HepG2 (cell line): ENCODE data around the gene NELFB. TPM values are rescaled to one million over a fixed set of nuclear protein-coding genes. Genes with fewer than 3 reads are reported as not detected.
A peak's percentile ranks its signal among the peaks of the same experiment; 100 is the strongest.

ENCODE experiments used
- ATAC-seq: fragments of 200-7000 bp; cut with Tn5 transposase; 3 replicates; pipeline ENCODE4 v1.9.1; 2020; ENCODE audit warnings: mild to moderate bottlenecking, moderate library complexity
- BruUV-seq: library from RNA; stranded (reverse); fragments of 400-500 nt; replicated peaks from 2 replicates; lab custom pipeline; 2021; lab: Mats Ljungman, UMichigan
- CTCF ChIA-PET: fragments of 300-600 bp; formaldehyde crosslinking; extraction: SDS; loops from one replicate; lab custom pipeline; 2021; ENCODE audit warnings: low total read pairs, inconsistent platforms, low intra/inter-chr PET ratio; lab: Yijun Ruan, JAX
- POLR2A ChIA-PET: fragments of 350-600 bp; sonication (Branson Sonifier 250); formaldehyde crosslinking; loops from one replicate; lab custom pipeline; 2020; ENCODE audit warnings: antibody characterized with exemption, inconsistent platforms; lab: Yijun Ruan, JAX
- DNase-seq: peaks from one replicate; pipeline ENCODE4 v3.0.0-alpha.2; 2015; ENCODE audit warnings: low spot score
- FAIRE-seq: peaks from 3 replicates; lab custom pipeline; 2011; peaks lifted over from hg19 to GRCh38; lab: Jason Lieb, UNC
- H2AFZ ChIP-seq: one replicate; pipeline ENCODE4 v1.6.1; 2011; ENCODE audit warnings: low read length, inconsistent platforms
- H3K27ac ChIP-seq: fragments of 300-600 bp; 3 replicates; pipeline ENCODE4 v1.8.0; 2011; ENCODE audit warnings: mixed run types, mild to moderate bottlenecking, mixed read lengths, low read length, inconsistent platforms; ENCODE audit not compliant: insufficient read depth; ENCODE audit errors: extremely low read length
- H3K27me3 ChIP-seq, 2 experiments: fragments of 200-600 bp in 1 of 2; 2 replicates in 1 of 2; 3 replicates in 1 of 2; pipeline versions ENCODE4 v1.6.0 to v1.8.0; 2011; ENCODE audit warnings: low read length in 2 of 2, mild to moderate bottlenecking in 2 of 2, moderate library complexity in 2 of 2, inconsistent platforms in 1 of 2; ENCODE audit not compliant: insufficient read depth in 2 of 2, control insufficient read depth in 1 of 2
- H3K36me3 ChIP-seq, 2 experiments: fragments of 200-600 bp in 1 of 2; replicated peaks in 1 of 2; 2 replicates in 1 of 2; 3 replicates in 1 of 2; pipeline versions ENCODE4 v1.5.1 to v1.8.0; 2011; ENCODE audit warnings: low read length in 2 of 2, inconsistent platforms in 1 of 2; ENCODE audit not compliant: insufficient read depth in 2 of 2, control insufficient read depth in 1 of 2
- H3K4me1 ChIP-seq: 2 replicates; pipeline ENCODE4 v1.5.1; 2012; ENCODE audit warnings: low read length, inconsistent platforms; ENCODE audit not compliant: insufficient read depth
- H3K4me2 ChIP-seq: 2 replicates; pipeline ENCODE4 v1.6.0; 2011; ENCODE audit warnings: low read depth, low read length, inconsistent platforms
- H3K4me3 ChIP-seq, 3 experiments: fragments of 200-600 bp in 1 of 3; sonication (generic), shearing (Covaris generic) in 1 of 3; replicated peaks in 1 of 3; 2 replicates each; pipeline ENCODE4 v1.5.1; 2011 to 2016; ENCODE audit warnings: low read length in 3 of 3, inconsistent platforms in 2 of 3, low read depth in 2 of 3, mild to moderate bottlenecking in 2 of 3, control low read depth in 1 of 3, mixed read lengths in 1 of 3; ENCODE audit not compliant: insufficient read depth in 1 of 3
- H3K79me2 ChIP-seq: one replicate; pipeline ENCODE4 v1.6.1; 2011; ENCODE audit warnings: low read length, inconsistent platforms; ENCODE audit not compliant: insufficient read depth
- H3K9ac ChIP-seq: 2 replicates; pipeline ENCODE4 v1.6.0; 2011; ENCODE audit warnings: mild to moderate bottlenecking, low read depth, low read length, inconsistent platforms; ENCODE audit not compliant: insufficient read depth
- H3K9me3 ChIP-seq: 2 replicates; pipeline ENCODE4 v1.5.1; 2012; ENCODE audit warnings: mild to moderate bottlenecking, low read length
- H4K20me1 ChIP-seq: 2 replicates; pipeline ENCODE4 v1.6.0; 2011; ENCODE audit warnings: inconsistent platforms, mild to moderate bottlenecking, low read length, moderate library complexity; ENCODE audit not compliant: insufficient read depth
- AGO2 ChIP-seq: fragments of 200-400 bp; formaldehyde crosslinking; optimal IDR thresholded peaks from 2 replicates; pipeline ENCODE3; 2017; ENCODE audit warnings: mild to moderate bottlenecking, low read depth, low read length, moderate library complexity
- HNF4A ChIP-seq: sonication (generic); formaldehyde crosslinking; IDR thresholded peaks from 2 replicates; pipeline ENCODE4 v1.4.0; 2020; ENCODE audit warnings: missing genetic modification reagents
- RBFOX2 ChIP-seq: fragments of 200-400 bp; formaldehyde crosslinking; IDR thresholded peaks from 2 replicates; pipeline ENCODE4 v1.6.1; 2017; ENCODE audit warnings: low read depth, mild to moderate bottlenecking, low read length
- ZFY ChIP-seq: sonication (generic); formaldehyde crosslinking; IDR thresholded peaks from 2 replicates; pipeline ENCODE4 v1.4.0; 2020; ENCODE audit warnings: missing genetic modification reagents
- ZNF143 ChIP-seq: sonication (generic); formaldehyde crosslinking; IDR thresholded peaks from 2 replicates; pipeline ENCODE4 v1.4.0; 2020; ENCODE audit warnings: missing genetic modification reagents
- ZNF768 ChIP-seq: sonication (generic); formaldehyde crosslinking; IDR thresholded peaks from 2 replicates; pipeline ENCODE4 v1.4.0; 2020; ENCODE audit warnings: missing genetic modification reagents
- ZNF776 ChIP-seq: sonication (generic); formaldehyde crosslinking; IDR thresholded peaks from 2 replicates; pipeline ENCODE4 v1.4.0; 2020; ENCODE audit warnings: mild to moderate bottlenecking, missing genetic modification reagents
- WGBS: methylation state at CpG from one replicate; pipeline ENCODE4 v1.1.6; 2017; ENCODE audit warnings: low lambda C conversion rate; 5-methylcytosine and 5-hydroxymethylcytosine counted together
- in situ Hi-C: cut with HindIII; loops from 2 replicates; pipeline ENCODE4 v1.10.0; 2017; ENCODE audit warnings: low pct_unique_long_range_greater_than_20kb; ENCODE audit not compliant: extremely low pct_ligation_motif_present
- intact Hi-C: fragments of 100-400 bp; cut with micrococcal nuclease; formaldehyde crosslinking; loops from one replicate; pipeline ENCODE4 v1.10.0; 2022; ENCODE audit not compliant: unreplicated experiment
- polyA plus RNA-seq, 8 experiments: library from polyadenylated mRNA; depleted of rRNA in 3 of 8; stranded (reverse) in 7 of 8; unstranded in 1 of 8; fragments of >200 nt; fragmentation: Illumina TruSeq in 4 of 8; extraction: Trizol in 4 of 8; gene quantifications; 2 replicates each; pipeline versions ENCODE4 v1.2.1 to v1.2.3, GENCODE V29; 2011 to 2016; ENCODE audit warnings: low read depth in 4 of 8, missing spikeins in 1 of 8, mixed read lengths in 1 of 8; ENCODE audit not compliant: insufficient read depth in 1 of 8
- total RNA-seq, 5 experiments: library from RNA; depleted of rRNA; stranded (reverse); fragments of >200 nt; fragmentation: Illumina TruSeq; extraction: Trizol; gene quantifications; 2 replicates each; pipeline ENCODE4 v1.2.3, GENCODE V29; 2016; ENCODE audit warnings: low read depth in 1 of 5
- TF ChIP-seq, protein P1 (sequence below): sonication (generic); formaldehyde crosslinking; IDR thresholded peaks from 2 replicates; pipeline ENCODE4 v1.5.0; 2020; ENCODE audit warnings: missing genetic modification reagents, mild to moderate bottlenecking, borderline replicate concordance
- TF ChIP-seq, protein P2 (sequence below): sonication (generic); formaldehyde crosslinking; IDR thresholded peaks from 2 replicates; pipeline ENCODE4 v1.8.1; 2022; ENCODE audit warnings: low read depth, mild to moderate bottlenecking, missing genetic modification reagents

The NELFB gene
- total and polyA plus RNA-seq, 2 of the 13 experiments (the other 11 are each of a cell fraction or from before 2014, with no cell fraction given): 26.5 to 45.8 TPM

DNA sequence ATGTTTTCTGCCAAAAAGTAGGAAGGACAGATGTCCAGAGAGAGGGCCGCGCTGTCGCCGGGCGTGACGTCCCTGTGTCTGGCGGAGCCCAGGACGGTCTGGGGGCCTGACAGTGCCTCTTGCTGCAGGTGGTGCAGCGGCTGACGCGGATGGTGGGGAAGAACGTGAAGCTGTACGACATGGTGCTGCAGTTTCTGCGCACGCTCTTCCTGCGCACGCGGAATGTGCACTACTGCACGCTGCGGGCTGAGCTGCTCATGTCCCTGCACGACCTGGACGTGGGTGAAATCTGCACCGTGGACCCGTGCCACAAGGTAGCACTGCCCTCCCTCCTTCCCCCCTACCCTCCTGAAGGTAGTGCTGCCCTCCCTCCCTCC is 7.8 kb downstream of the NELFB start:
- WGBS: 91% methylated on average over 22 of the region's 24 CpGs
- ChIA-PET POLR2A (interaction anchor here (2.7 to 14.2 kb wide), 2 partner anchors 14 to 20 kb away, joined by 18 to 317 read pairs; partner anchors contain the start of genes TOR4A and TUBB4B), CTCF (interaction anchor here (0.9 to 2.1 kb wide), 2 partner anchors 26 to 74 kb away, joined by 3 to 13 read pairs; partner anchors contain the start of genes ANAPC2 and SSNA1)

DNA sequence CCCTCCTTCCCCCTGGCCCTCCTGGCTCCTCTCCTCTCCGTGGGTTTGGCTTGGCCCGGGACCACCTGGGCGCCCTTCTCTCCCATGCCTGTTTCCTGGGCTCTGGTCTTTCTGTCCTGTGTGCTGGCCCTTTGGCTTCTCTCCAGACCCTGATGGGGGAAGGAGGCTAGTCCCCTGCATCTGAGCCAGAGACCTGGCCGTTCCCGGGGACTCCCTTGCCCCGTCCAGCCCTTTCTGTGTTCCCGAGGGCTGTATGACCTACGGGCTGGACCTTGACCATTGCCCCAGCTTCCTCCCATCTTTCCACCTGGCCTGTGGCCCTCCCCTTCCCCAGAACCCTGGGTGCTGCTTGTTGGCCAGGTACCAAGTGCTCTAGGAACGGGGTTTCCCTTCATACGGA is 8.4 kb downstream of the NELFB start:
- Histone ChIP-seq H3K4me3 (no peak overlapping the region), H3K36me3 (peaks cover 9 to 16% of the 10 kb centered on the region in 2 experiments; a peak in 4 of 5 replicates), H3K9me3 (no peaks in the 10 kb centered on the region), H2AFZ (no peak overlapping the region), H3K27ac (no peak overlapping the region), H4K20me1 (no peaks in the 10 kb centered on the region; the same call in 1 of the 2 replicates), H3K4me1 (peaks cover 14% of the 10 kb centered on the region), H3K79me2 (no peaks in the 10 kb centered on the region), H3K4me2 (no peak overlapping the region), H3K9ac (no peak overlapping the region), H3K27me3 (no peaks in the 10 kb centered on the region)
- DNase-seq (no peak), FAIRE-seq (no peak), ATAC-seq (no peak)
- ChIA-PET CTCF (interaction anchor here (2.1 kb wide), 1 partner anchor 27 kb away, joined by 13 read pairs; no protein-coding TSS in a partner anchor), POLR2A (interaction anchor here (0.9 kb wide), 1 partner anchor 22 kb away, joined by 4 read pairs; the partner anchor contains the start of gene TUBB4B)
- in situ Hi-C loops: no loop called here
- WGBS: 68% methylated on average over 10 of the region's 10 CpGs
- TF ChIP-seq HNF4A (CRISPR knock-in tag) (0 out of 2 replicates have a peak, but pooled peaks have one; percentile 32), ZNF776 (no peak), ZFY (CRISPR knock-in tag) (no peak), ZNF143 (CRISPR knock-in tag) (no peak)
- TF ChIP-seq, protein P1, sequence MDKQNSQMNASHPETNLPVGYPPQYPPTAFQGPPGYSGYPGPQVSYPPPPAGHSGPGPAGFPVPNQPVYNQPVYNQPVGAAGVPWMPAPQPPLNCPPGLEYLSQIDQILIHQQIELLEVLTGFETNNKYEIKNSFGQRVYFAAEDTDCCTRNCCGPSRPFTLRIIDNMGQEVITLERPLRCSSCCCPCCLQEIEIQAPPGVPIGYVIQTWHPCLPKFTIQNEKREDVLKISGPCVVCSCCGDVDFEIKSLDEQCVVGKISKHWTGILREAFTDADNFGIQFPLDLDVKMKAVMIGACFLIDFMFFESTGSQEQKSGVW (CRISPR knock-in tag): no peak
- no TSS peak for BruUV-seq
- intact Hi-C loops: no loop called here

More for the DNA sequence above, 7.8 kb downstream of the NELFB start:
- H3K4me2 ChIP-seq: no peak overlapping the region
- no peak overlapping the region for H3K27ac ChIP-seq
- no peaks in the 10 kb centered on the region for H3K79me2 ChIP-seq
- DNase-seq (no peak), ATAC-seq (no peak), FAIRE-seq (no peak)
- no peak overlapping the region for H2AFZ ChIP-seq
- in situ Hi-C loops: no loop called here
- H3K9ac ChIP-seq: no peak overlapping the region
- H3K36me3 ChIP-seq: peaks cover 13 to 20% of the 10 kb centered on the region in 2 experiments; a peak in 4 of 5 replicates
- H3K4me3 ChIP-seq: no peak overlapping the region
- intact Hi-C loops: no loop called here
- no peaks in the 10 kb centered on the region; the same call in 1 of the 2 replicates for H4K20me1 ChIP-seq
- H3K4me1 ChIP-seq: peaks cover 8% of the 10 kb centered on the region
- no TSS peak for BruUV-seq
- peak; percentile 17; the same call in 1 of the 2 replicates for TF ChIP-seq ZNF768 (CRISPR knock-in tag)
- TF ChIP-seq, protein P2, sequence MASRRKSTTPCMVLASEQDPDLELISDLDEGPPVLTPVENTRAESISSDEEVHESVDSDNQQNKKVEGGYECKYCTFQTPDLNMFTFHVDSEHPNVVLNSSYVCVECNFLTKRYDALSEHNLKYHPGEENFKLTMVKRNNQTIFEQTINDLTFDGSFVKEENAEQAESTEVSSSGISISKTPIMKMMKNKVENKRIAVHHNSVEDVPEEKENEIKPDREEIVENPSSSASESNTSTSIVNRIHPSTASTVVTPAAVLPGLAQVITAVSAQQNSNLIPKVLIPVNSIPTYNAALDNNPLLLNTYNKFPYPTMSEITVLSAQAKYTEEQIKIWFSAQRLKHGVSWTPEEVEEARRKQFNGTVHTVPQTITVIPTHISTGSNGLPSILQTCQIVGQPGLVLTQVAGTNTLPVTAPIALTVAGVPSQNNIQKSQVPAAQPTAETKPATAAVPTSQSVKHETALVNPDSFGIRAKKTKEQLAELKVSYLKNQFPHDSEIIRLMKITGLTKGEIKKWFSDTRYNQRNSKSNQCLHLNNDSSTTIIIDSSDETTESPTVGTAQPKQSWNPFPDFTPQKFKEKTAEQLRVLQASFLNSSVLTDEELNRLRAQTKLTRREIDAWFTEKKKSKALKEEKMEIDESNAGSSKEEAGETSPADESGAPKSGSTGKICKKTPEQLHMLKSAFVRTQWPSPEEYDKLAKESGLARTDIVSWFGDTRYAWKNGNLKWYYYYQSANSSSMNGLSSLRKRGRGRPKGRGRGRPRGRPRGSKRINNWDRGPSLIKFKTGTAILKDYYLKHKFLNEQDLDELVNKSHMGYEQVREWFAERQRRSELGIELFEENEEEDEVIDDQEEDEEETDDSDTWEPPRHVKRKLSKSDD (CRISPR knock-in tag): no peak
- TF ChIP-seq AGO2: peak; percentile 85
- peak; percentile 64; the same call in 1 of the 2 replicates for TF ChIP-seq RBFOX2
- no peaks in the 10 kb centered on the region for H3K9me3 ChIP-seq
- no peaks in the 10 kb centered on the region for H3K27me3 ChIP-seq
